GM21447 (cell line): ENCODE data around the gene UNC5C.

Source experiments
- ATAC-seq: cut with Tn5 transposase; IDR thresholded peaks from one replicate; pipeline ENCODE4 v1.9.1; 2021; ENCODE audit not compliant: unreplicated experiment

The UNC5C gene

DNA sequence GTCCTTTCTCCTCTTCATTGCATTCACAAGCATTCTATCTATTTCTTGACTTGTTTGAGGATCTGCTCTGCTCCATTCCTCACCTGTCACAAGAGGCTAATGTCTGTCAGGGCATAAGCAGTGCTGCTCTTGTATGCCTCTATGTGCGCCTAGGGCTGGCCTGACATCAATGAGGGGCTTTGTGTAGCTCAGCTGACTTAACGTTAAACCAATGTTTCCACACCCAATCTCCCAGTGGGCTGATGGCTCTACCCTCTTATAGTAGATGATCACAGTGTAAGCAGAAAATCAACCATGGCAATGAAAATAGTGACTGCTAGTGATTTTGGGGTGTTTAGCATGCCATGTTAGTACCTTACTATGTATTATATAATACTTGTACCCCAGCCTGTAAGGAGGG is 139.0 kb downstream of the UNC5C start:
- ATAC-seq: no peak

DNA sequence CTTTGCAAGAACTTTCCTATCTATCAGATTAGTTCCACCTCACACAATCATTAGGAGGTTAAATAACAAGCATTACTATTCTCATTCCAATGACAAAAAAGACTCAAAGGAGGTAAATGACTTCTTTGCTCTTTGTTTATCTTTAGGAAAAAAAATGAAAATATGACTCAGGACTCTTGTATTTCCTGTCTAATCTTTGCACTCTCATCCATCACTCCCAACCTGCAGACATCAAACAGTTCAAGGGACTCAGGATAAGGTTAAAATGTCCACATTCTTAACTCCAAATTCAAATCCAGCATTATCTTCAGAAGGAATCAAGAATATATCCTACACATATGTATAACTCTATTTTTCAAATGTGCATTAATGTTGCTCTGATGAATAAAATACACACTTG is 139.6 kb downstream of the UNC5C start:
- ATAC-seq: no peak

DNA sequence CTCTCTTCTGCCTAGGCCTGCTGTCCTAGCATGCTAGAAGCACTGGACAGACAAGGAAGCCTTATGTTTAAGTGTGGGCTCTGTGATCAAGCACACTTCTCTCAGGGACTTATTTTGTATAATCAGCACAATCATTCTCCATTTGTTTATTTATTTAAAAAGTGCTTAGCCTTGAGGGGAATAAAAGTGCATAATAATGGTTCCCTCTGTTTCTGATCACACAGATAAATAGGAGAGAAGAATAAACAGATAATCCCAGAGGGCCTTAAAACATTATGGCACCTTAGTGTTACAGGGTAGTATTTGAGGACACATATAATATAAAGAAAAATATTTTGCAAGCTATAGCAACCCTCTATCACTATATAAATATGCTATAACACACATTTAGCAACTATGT is 146.5 kb downstream of the UNC5C start:
- ATAC-seq: no peak

DNA sequence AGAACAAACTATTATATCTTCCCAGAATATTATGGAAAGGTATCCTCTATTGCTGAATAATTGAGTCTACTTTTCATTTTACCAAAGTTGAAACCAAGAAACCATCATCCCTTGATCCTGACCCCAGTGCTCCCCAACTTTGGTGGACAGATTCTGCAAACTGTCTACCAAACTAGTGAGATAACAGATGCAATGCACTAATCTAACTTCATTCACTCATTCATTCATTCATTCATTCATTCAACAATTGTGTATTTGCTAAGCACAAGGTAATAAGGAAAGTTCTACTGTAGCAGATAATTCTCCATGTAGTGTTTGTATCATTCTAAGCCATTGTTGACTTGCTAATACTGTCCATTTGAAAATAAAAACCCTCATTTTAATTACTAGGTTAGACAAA is 150.6 kb downstream of the UNC5C start:
- no peak for ATAC-seq

DNA sequence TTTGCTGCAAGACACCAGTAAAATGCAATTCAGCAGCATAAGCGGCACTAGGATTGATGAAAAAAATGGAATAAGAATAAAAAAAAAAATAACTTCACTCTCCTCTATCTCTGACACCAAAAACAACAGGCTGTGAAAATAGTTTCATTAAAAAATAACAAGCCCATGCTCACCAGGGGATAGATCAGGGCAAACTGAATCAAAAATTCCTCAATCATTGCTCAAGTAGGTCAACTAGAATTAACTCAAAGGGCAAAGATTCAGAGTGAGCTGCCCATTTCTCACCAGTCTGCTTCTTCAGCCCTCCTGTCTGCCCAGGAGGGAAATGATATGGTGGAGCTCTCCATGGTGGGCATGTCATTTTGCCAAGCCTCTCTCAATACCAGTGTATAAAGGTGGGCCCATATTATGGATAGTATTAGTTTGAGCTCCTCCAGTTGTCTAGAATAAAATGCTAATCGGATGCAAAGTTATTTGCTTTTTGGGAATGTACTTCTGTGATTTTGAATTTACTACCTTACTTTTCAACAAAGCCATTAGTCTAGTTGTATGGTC is 153.9 kb downstream of the UNC5C start:
- ATAC-seq: no peak

DNA sequence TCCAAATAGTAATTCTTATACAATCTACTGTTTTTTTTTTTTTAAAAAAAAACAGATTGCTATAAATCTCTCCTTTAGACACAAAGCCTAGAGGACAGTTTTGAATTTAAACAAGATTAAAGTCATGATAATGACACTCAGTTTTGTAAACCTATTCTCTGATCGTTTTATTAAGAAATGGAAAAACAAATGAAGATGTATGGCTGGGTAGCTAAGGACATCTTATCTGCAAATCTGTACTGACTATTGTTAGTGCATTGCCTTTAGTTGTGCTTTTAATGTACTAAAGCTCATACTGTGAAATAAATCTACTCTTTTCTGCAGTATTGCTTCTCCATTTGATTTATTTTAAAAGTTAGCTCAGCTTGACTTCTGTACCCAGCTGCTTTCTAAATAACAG is 155.0 kb downstream of the UNC5C start:
- no peak for ATAC-seq

GRCh38 chr4:95388911-95389310 is 159.9 kb downstream of the UNC5C start:
- no peak for ATAC-seq

DNA sequence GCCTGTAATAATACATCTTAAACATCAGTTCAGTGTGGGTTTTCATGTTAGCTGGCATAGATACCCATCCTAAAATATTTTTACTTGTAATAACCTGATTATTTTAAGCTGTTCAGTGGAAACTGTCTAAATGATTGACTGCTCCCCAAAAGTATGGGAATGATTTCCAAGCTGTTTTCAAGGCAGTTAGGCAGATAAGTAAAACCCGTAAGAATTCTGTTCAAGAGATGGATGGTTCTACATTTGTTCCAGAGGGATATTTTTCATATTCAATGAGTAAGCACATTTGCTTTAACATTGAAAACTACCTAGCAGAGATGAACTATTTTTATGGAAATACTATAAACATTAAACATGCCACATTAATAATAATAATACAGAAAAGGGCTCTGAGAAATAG is 161.1 kb downstream of the UNC5C start:
- ATAC-seq: no peak

GRCh38 chr4:95386410-95386809 is 162.4 kb downstream of the UNC5C start:
- ATAC-seq: no peak

GRCh38 chr4:95381843-95382580 is 166.8 kb downstream of the UNC5C start:
- no peak for ATAC-seq

DNA sequence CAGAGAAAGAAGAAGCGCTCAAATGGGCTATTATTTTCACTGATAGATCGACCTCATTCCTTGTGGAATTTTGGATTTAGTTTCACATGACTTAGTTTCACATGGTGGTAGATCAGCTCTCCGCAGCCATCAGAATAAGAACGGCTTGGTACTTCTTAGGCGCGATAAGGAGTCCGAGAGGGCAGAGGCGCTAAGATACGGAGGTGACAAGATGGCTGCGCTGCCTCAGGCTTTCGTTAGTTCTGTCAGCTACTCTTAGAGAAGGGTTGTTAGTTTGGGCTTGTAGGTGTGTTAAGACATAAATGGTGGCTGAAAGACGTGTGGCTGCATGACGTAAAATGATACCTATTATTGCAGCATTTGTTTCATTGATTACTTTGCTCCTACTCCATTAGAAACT is 169.1 kb downstream of the UNC5C start:
- ATAC-seq: no peak

GRCh38 chr4:95377366-95377900 is 171.3 kb downstream of the UNC5C start:
- no peak for ATAC-seq

DNA sequence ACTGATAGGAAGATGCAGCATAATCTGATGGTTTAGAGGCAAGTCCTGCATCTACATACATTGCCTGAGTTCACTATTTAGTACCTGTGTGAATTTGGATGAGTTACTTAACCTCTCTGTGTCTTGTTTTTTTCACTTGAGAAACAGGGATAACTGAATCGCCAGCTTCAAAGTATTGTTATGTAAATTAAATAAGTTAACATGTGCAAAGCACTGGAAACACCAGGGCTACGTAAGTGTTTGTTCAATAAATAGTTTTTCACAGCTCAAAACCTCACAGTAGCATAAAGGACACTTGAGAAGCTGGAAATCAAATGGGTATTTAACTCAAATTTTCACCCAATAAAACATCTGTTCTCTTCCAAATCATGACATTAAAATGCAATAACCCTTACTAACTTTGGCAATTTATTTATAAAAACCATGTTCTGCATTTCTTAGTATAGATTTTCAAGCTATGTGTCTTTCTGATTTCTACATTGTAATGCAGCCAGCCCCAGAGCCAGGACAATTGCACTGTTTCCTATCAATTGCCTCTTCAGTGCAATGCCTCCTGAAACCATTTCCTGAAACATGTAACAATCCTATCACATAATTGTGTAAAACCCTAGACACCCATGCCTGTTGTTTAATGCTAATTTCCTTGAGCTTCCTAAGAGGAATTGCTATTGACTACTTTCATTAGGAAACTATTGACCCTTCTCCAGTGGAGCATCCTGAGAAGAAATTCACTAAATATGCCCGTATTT is 177.1 kb downstream of the UNC5C start:
- ATAC-seq: no peak

- ATAC-seq: no peak
Measured at GRCh38 chr4:95367824-95368223, 180.9 kb downstream of the UNC5C start.

GRCh38 chr4:95363966-95364365 is 184.8 kb downstream of the UNC5C start:
- ATAC-seq: no peak

- ATAC-seq: no peak
Measured at GRCh38 chr4:95363559-95363925, 185.2 kb downstream of the UNC5C start.

GRCh38 chr4:95362906-95363558 is 185.7 kb downstream of the UNC5C start:
- ATAC-seq: no peak

- no peak for ATAC-seq
Measured at GRCh38 chr4:95362066-95362465, 186.7 kb downstream of the UNC5C start.

- no peak for ATAC-seq
Measured at GRCh38 chr4:95361696-95361965, 187.1 kb downstream of the UNC5C start.

- ATAC-seq: no peak
Measured at GRCh38 chr4:95360906-95361695, 187.7 kb downstream of the UNC5C start.

- no peak for ATAC-seq
Measured at GRCh38 chr4:95360256-95360903, 188.4 kb downstream of the UNC5C start.
